Stomach (tissue), 9 donors: ENCODE measurements around the gene HAGHL. TPM values are rescaled to one million over a fixed set of nuclear protein-coding genes. Genes with fewer than 3 reads are reported as not detected.

Source experiments
- DNase-seq, 2 donors: peaks; one replicate each; pipeline versions ENCODE4 v3.0.0 to v3.0.0-alpha.2; 2013 to 2019
- H3K27ac ChIP-seq, 5 donors: fragments of 200-600 bp in 4 of 5; sonication (generic) in 4 of 5; one replicate each; pipeline ENCODE4 v1.5.1; 2013 to 2019; ENCODE audit warnings: mild to moderate bottlenecking in 1 of 5, moderate library complexity in 1 of 5
- H3K27me3 ChIP-seq, 3 donors: fragments of 200-600 bp; sonication (generic); one replicate each; pipeline ENCODE4 v1.5.1; 2017 to 2019; ENCODE audit warnings: mixed run types in 1 of 3
- H3K36me3 ChIP-seq, 4 donors: fragments of 200-600 bp; sonication (generic); 1 replicate in 3 of 4; 2 replicates in 1 of 4; pipeline ENCODE4 v1.5.1; 2016 to 2019
- H3K4me1 ChIP-seq, 4 donors: fragments of 200-600 bp; sonication (generic); one replicate each; pipeline ENCODE4 v1.5.1; 2016 to 2019
- H3K4me3 ChIP-seq, 4 donors: fragments of 200-600 bp; sonication (generic) in 3 of 4; one replicate each; pipeline ENCODE4 v1.5.1; 2016 to 2019; ENCODE audit warnings: mild to moderate bottlenecking in 1 of 4
- H3K9me3 ChIP-seq, 4 donors: fragments of 200-600 bp; sonication (generic); one replicate each; pipeline ENCODE4 v1.5.1; 2016 to 2019
- EP300 ChIP-seq: sonication (generic); formaldehyde crosslinking; IDR thresholded peaks from one replicate; pipeline ENCODE4 v1.6.1; 2017; ENCODE audit warnings: antibody characterized with exemption
- POLR2A ChIP-seq, 4 donors: fragments of 450-650 bp; IDR thresholded peaks; one replicate each; pipeline ENCODE4 v1.6.1; 2016; ENCODE audit warnings: antibody characterized with exemption in 4 of 4, control low read depth in 2 of 4, mild to moderate bottlenecking in 1 of 4, moderate library complexity in 1 of 4
- POLR2AphosphoS5 ChIP-seq, 3 donors: sonication (generic); formaldehyde crosslinking; IDR thresholded peaks; one replicate each; pipeline ENCODE4 v1.6.1; 2016; ENCODE audit warnings: antibody characterized with exemption in 3 of 3
- WGBS, 5 donors: extraction: QIAGEN DNeasy Blood & Tissue Kit in 3 of 5; methylation state at CpG; one replicate each; pipeline versions ENCODE4 v1.1.5 to v1.1.7; 2013 to 2018; 5-methylcytosine and 5-hydroxymethylcytosine counted together
- intact Hi-C: fragments of 100-400 bp; cut with DNase I; formaldehyde crosslinking; loops from one replicate; pipeline ENCODE4 v1.15.1; 2023; ENCODE audit warnings: low total_unique reads
- polyA plus RNA-seq, 3 donors: library from polyadenylated mRNA; stranded (reverse); fragments of 200-250 nt; gene quantifications; one replicate each; pipeline ENCODE4 v1.2.3, GENCODE V29; 2013
- total RNA-seq, 5 donors: library from RNA; depleted of rRNA; stranded (reverse); fragments of >200 nt; gene quantifications; one replicate each; pipeline versions ENCODE4 v1.1.0 to v1.2.3, GENCODE V29; 2014 to 2016
- TF ChIP-seq, protein P1 (sequence below), 7 experiments: fragments of 450-650 bp in 4 of 7; fragments of 200-600 bp in 3 of 7; sonication (generic) in 3 of 7; IDR thresholded peaks; one replicate each; pipeline ENCODE4 v1.5.1; 2016 to 2019; ENCODE audit warnings: antibody characterized with exemption in 7 of 7, control low read depth in 2 of 7, mild to moderate bottlenecking in 1 of 7
- donor health status: healthy with polysubstance abuse.
- donor health status: Bipolar disorder and iron deficiency.
- donor health status: healthy.

Gene HAGHL
- total and polyA plus RNA-seq, 8 donors = 3.1 to 19.9 (median 3.9) TPM; not detected in 2

DNA sequence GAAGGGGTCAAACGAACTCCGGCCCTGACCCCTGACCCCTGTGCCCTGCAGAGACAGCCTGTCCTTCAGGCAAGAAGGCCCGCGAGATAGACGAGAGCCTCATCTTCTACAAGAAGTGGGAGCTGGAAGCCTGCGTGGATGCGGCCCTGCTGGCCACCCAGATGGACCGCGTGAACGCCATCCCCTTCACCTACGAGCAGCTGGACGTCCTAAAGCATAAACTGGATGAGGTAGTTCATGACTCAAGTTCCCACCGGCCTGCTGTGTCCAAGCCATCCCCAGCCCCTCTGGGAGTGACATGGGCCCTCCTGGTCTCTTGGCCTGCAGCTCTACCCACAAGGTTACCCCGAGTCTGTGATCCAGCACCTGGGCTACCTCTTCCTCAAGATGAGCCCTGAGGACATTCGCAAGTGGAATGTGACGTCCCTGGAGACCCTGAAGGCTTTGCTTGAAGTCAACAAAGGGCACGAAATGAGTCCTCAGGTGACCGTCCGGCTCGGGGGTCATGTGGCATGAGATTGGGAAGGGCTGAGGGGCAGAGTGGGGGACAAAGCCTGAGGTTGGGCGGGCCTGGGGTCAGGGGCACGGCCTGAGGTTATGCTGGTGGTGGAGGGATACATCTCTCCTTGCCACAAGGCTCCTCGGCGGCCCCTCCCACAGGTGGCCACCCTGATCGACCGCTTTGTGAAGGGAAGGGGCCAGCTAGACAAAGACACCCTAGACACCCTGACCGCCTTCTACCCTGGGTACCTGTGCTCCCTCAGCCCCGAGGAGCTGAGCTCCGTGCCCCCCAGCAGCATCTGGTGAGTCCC is 39.3 kb downstream of the HAGHL start:
- H3K27ac ChIP-seq = no peak overlapping the region
- no peak for DNase-seq
- H3K27me3 ChIP-seq = peaks cover 0 to 78% (median 3%) of the 10 kb centered on the region in 3 donors
- intact Hi-C loops = no loop called here
- WGBS, 5 donors = 76 to 88% (median 85%) methylated on average over 7 to 29 of the region's 29 CpGs
- H3K36me3 ChIP-seq = no peaks in the 10 kb centered on the region
- TF ChIP-seq POLR2A (IDR thresholded peaks at IDR 0.05) (no peak), POLR2AphosphoS5 (IDR thresholded peaks at IDR 0.05) (no peak), EP300 (no peak)
- TF ChIP-seq, protein P1, sequence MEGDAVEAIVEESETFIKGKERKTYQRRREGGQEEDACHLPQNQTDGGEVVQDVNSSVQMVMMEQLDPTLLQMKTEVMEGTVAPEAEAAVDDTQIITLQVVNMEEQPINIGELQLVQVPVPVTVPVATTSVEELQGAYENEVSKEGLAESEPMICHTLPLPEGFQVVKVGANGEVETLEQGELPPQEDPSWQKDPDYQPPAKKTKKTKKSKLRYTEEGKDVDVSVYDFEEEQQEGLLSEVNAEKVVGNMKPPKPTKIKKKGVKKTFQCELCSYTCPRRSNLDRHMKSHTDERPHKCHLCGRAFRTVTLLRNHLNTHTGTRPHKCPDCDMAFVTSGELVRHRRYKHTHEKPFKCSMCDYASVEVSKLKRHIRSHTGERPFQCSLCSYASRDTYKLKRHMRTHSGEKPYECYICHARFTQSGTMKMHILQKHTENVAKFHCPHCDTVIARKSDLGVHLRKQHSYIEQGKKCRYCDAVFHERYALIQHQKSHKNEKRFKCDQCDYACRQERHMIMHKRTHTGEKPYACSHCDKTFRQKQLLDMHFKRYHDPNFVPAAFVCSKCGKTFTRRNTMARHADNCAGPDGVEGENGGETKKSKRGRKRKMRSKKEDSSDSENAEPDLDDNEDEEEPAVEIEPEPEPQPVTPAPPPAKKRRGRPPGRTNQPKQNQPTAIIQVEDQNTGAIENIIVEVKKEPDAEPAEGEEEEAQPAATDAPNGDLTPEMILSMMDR (IDR thresholded peaks at IDR 0.05) = no peak
- no peak overlapping the region for H3K4me3 ChIP-seq
- H3K9me3 ChIP-seq = no peaks in the 10 kb centered on the region
- H3K4me1 ChIP-seq = no peaks in the 10 kb centered on the region

DNA sequence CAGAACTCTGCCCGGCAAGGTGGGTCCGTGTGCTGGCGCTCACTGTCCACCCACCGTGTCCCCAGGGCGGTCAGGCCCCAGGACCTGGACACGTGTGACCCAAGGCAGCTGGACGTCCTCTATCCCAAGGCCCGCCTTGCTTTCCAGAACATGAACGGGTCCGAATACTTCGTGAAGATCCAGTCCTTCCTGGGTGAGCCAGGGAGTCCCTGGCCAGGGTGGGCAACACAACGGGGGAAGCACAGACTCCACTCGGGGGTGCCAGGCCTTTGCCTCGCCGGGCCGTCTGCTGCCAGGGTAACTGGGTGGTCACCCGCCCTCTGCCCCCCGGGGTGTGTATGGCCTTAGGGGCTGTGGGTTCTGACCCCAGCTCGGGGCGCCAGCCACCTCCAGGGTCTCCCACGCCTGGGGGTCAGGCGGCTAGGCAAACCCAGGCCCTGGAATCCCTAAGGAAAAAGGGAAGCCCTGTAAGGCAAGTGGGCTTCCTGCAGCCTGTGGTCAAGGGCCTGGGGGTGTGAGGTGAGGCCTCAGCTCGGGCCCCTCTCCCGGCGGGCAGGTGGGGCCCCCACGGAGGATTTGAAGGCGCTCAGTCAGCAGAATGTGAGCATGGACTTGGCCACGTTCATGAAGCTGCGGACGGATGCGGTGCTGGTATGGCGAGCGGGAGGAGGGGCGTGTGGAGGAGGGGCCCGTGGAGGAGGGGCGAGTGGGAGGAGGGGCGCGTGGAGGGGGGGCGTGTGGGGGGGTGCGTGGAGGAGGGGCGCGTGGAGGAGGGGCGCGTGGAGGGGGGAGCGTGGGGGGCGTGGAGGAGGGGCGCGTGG is 40.1 kb downstream of the HAGHL start:
- Histone ChIP-seq H3K27me3 (peaks cover 0 to 77% (median 3%) of the 10 kb centered on the region in 3 donors), H3K9me3 (no peaks in the 10 kb centered on the region), H3K27ac (no peak overlapping the region), H3K4me3 (no peak overlapping the region), H3K36me3 (no peaks in the 10 kb centered on the region), H3K4me1 (no peaks in the 10 kb centered on the region)
- DNase-seq = no peak
- intact Hi-C loops = no loop called here
- TF ChIP-seq POLR2AphosphoS5 (IDR thresholded peaks at IDR 0.05) (no peak), POLR2A (IDR thresholded peaks at IDR 0.05) (no peak), EP300 (no peak)
- TF ChIP-seq, protein P1 (IDR thresholded peaks at IDR 0.05) = no peak
- WGBS, 5 donors = 69 to 91% (median 72%) methylated on average over 16 to 38 of the region's 48 CpGs

DNA sequence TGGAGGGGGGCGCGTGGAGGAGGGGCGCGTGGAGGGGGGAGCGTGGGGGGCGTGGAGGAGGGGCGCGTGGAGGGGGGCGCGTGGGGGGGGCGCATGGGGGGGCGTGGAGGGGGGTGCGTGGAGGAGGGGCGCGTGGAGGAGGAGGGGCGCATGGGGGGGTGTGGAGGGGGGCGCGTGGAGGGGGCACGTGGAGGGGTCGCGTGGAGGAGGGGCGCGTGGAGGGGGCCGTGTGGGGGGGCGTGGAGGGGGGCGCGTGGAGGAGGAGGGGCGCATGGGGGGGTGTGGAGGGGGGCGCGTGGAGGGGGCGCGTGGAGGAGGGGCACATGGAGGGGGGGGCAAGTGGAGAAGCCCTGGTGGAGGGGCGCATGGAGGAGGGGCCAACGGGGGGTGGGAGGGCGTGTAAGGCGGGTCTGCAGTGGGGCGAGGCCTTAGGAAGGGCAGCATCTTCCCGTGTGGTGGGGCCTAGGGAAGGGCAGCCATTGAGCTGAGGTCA is 40.9 kb downstream of the HAGHL start:
- H3K4me1 ChIP-seq = no peaks in the 10 kb centered on the region
- H3K27me3 ChIP-seq = peaks cover 0 to 74% (median 0%) of the 10 kb centered on the region in 3 donors
- no peaks in the 10 kb centered on the region for H3K9me3 ChIP-seq
- no peak overlapping the region for H3K4me3 ChIP-seq
- H3K36me3 ChIP-seq = no peaks in the 10 kb centered on the region
- intact Hi-C loops = no loop called here
- WGBS, 5 donors = 41 to 57% (median 50%) methylated on average over 6 to 24 of the region's 38 CpGs
- no peak overlapping the region for H3K27ac ChIP-seq
- DNase-seq = no peak
- TF ChIP-seq POLR2A (IDR thresholded peaks at IDR 0.05) (no peak), EP300 (no peak)
- TF ChIP-seq, protein P1 (IDR thresholded peaks at IDR 0.05) = no peak

DNA sequence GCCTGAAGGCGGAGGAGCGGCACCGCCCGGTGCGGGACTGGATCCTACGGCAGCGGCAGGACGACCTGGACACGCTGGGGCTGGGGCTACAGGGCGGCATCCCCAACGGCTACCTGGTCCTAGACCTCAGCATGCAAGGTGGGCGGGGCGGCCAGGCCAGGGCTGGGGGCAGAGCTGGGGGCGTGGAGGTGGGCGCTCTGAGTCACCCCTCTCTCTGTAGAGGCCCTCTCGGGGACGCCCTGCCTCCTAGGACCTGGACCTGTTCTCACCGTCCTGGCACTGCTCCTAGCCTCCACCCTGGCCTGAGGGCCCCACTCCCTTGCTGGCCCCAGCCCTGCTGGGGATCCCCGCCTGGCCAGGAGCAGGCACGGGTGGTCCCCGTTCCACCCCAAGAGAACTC is 41.5 kb downstream of the HAGHL start:
- DNase-seq = no peak
- WGBS, 5 donors = 36 to 85% (median 75%) methylated on average over 6 to 21 of the region's 21 CpGs
- no peaks in the 10 kb centered on the region for H3K36me3 ChIP-seq
- no peaks in the 10 kb centered on the region for H3K4me1 ChIP-seq
- TF ChIP-seq, protein P1 (IDR thresholded peaks at IDR 0.05) = no peak
- TF ChIP-seq EP300 (no peak), POLR2A (IDR thresholded peaks at IDR 0.05) (no peak), POLR2AphosphoS5 (IDR thresholded peaks at IDR 0.05) (no peak)
- no peaks in the 10 kb centered on the region for H3K9me3 ChIP-seq
- peaks cover 0 to 71% (median 0%) of the 10 kb centered on the region in 3 donors for H3K27me3 ChIP-seq
- no peak overlapping the region for H3K27ac ChIP-seq
- H3K4me3 ChIP-seq = no peak overlapping the region
- intact Hi-C loops = no loop called here
